H1 (cell line): ENCODE measurements around the gene SPATA32. TPM values are rescaled to one million over a fixed set of nuclear protein-coding genes. Genes with fewer than 3 reads are reported as not detected.

Source experiments
- BRCA1 ChIP-seq: IDR thresholded peaks from 2 replicates; pipeline ENCODE4 v1.6.1; 2012; ENCODE audit warnings: low read depth, low read length, improper control_type of control experiment
- CBX5 ChIP-seq: fragments of 300-800, 300-1000 bp; sonication (generic); IDR thresholded peaks from 2 replicates; pipeline ENCODE4 v1.7.1; 2016; ENCODE audit warnings: antibody characterized with exemption, low read length, low read depth
- CEBPB ChIP-seq: IDR thresholded peaks from 2 replicates; pipeline ENCODE4 v1.6.1; 2012; ENCODE audit warnings: low read depth, low read length
- CREB1 ChIP-seq: IDR thresholded peaks from 2 replicates; pipeline ENCODE4 v1.6.1; 2012; ENCODE audit warnings: inconsistent platforms
- EGR1 ChIP-seq: IDR thresholded peaks from 2 replicates; pipeline ENCODE4 v1.6.1; 2011; ENCODE audit warnings: low read depth, low read length, borderline replicate concordance
- EZH2 ChIP-seq: fragments of 200-600 bp; sonication (generic); IDR thresholded peaks from 2 replicates; pipeline ENCODE4 v1.7.1; 2012; ENCODE audit warnings: low read depth, mild to moderate bottlenecking, moderate library complexity, low read length, inconsistent platforms; ENCODE audit not compliant: severe bottlenecking
- FOSL1 ChIP-seq: IDR thresholded peaks from 2 replicates; pipeline ENCODE4 v1.6.1; 2011; ENCODE audit warnings: mild to moderate bottlenecking, low read depth, low read length, moderate library complexity; ENCODE audit not compliant: insufficient read depth
- NRF1 ChIP-seq: IDR thresholded peaks from 2 replicates; pipeline ENCODE4 v1.6.1; 2011; ENCODE audit warnings: mild to moderate bottlenecking, low read depth, low read length, improper control_type of control experiment
- POLR2AphosphoS5 ChIP-seq: IDR thresholded peaks from 2 replicates; pipeline ENCODE4 v1.6.1; 2011; ENCODE audit warnings: low read depth, low read length
- RAD21 ChIP-seq, 2 experiments: IDR thresholded peaks in 1 of 2; conservative IDR thresholded peaks in 1 of 2; 2 replicates each; pipeline ENCODE4 v1.6.1; 2011; ENCODE audit warnings: low read depth in 2 of 2, low read length in 2 of 2, improper control_type of control experiment in 1 of 2, inconsistent platforms in 1 of 2, mild to moderate bottlenecking in 1 of 2, moderate library complexity in 1 of 2
- RBBP5 ChIP-seq: IDR thresholded peaks from 2 replicates; pipeline ENCODE4 v1.7.1; 2012; ENCODE audit warnings: low read depth, mild to moderate bottlenecking, inconsistent platforms, low read length, moderate library complexity, borderline replicate concordance
- RFX5 ChIP-seq: IDR thresholded peaks from 2 replicates; pipeline ENCODE4 v1.6.1; 2011; ENCODE audit warnings: low read depth, low read length, improper control_type of control experiment, borderline replicate concordance
- RNF2 ChIP-seq: fragments of 200-900, 300-1000 bp; sonication (generic); IDR thresholded peaks from 2 replicates; pipeline ENCODE4 v1.7.1; 2016; ENCODE audit warnings: borderline replicate concordance, low read depth, mild to moderate bottlenecking, antibody characterized with exemption, low read length; ENCODE audit not compliant: poor library complexity, severe bottlenecking; ENCODE audit errors: missing control alignments
- RXRA ChIP-seq: IDR thresholded peaks from 2 replicates; pipeline ENCODE4 v1.6.1; 2011; ENCODE audit warnings: low read depth, mild to moderate bottlenecking, low read length, moderate library complexity; ENCODE audit not compliant: insufficient read depth
- SIN3A ChIP-seq, 2 experiments: IDR thresholded peaks in 1 of 2; conservative IDR thresholded peaks in 1 of 2; 2 replicates each; pipeline ENCODE4 v1.6.1; 2011 to 2012; ENCODE audit warnings: low read length in 2 of 2, improper control_type of control experiment in 1 of 2, low read depth in 1 of 2, mild to moderate bottlenecking in 1 of 2
- SIRT6 ChIP-seq: IDR thresholded peaks from one replicate; pipeline ENCODE4 v1.7.1; 2012; ENCODE audit warnings: low read length, inconsistent platforms
- TAF1 ChIP-seq: IDR thresholded peaks from 2 replicates; pipeline ENCODE4 v1.6.1; 2011; ENCODE audit warnings: mild to moderate bottlenecking, low read depth, low read length
- TAF7 ChIP-seq: optimal IDR thresholded peaks from 2 replicates; pipeline ENCODE3; 2011; ENCODE audit warnings: low read depth, mild to moderate bottlenecking, inconsistent platforms, low read length, moderate library complexity, borderline replicate concordance
- polyA plus RNA-seq, 7 experiments: library from polyadenylated mRNA; depleted of rRNA in 3 of 7; stranded (reverse) in 5 of 7; unstranded in 2 of 7; fragments of >200 nt in 5 of 7; fragments of 200-250 nt in 2 of 7; gene quantifications; 1 replicate in 5 of 7; 2 replicates in 1 of 7; 4 replicates in 1 of 7; pipeline versions ENCODE4 v1.2.1 to v1.2.3, GENCODE V29; 2011 to 2013; ENCODE audit warnings: missing spikeins in 2 of 7, mixed read lengths in 2 of 7
- total RNA-seq: library from RNA; stranded (reverse); fragmentation: NEBNext Ultra II Directional; extraction: Animal tissue kit (Norgen Biotek cat#: 25700); gene quantifications from 2 replicates; pipeline ENCODE4 v1.2.1, GENCODE V29; 2021
- TF ChIP-seq, protein P1 (sequence below): IDR thresholded peaks from 2 replicates; pipeline ENCODE4 v1.6.1; 2012; ENCODE audit warnings: low read length, inconsistent platforms
- TF ChIP-seq, protein P2 (sequence below): IDR thresholded peaks from 2 replicates; pipeline ENCODE4 v1.6.1; 2012; ENCODE audit warnings: inconsistent platforms

Gene SPATA32
- total and polyA plus RNA-seq, 2 of the 8 experiments (the other 6 are each of a cell fraction or from before 2014, with no cell fraction given) = 0.24 TPM; not detected in 1

DNA sequence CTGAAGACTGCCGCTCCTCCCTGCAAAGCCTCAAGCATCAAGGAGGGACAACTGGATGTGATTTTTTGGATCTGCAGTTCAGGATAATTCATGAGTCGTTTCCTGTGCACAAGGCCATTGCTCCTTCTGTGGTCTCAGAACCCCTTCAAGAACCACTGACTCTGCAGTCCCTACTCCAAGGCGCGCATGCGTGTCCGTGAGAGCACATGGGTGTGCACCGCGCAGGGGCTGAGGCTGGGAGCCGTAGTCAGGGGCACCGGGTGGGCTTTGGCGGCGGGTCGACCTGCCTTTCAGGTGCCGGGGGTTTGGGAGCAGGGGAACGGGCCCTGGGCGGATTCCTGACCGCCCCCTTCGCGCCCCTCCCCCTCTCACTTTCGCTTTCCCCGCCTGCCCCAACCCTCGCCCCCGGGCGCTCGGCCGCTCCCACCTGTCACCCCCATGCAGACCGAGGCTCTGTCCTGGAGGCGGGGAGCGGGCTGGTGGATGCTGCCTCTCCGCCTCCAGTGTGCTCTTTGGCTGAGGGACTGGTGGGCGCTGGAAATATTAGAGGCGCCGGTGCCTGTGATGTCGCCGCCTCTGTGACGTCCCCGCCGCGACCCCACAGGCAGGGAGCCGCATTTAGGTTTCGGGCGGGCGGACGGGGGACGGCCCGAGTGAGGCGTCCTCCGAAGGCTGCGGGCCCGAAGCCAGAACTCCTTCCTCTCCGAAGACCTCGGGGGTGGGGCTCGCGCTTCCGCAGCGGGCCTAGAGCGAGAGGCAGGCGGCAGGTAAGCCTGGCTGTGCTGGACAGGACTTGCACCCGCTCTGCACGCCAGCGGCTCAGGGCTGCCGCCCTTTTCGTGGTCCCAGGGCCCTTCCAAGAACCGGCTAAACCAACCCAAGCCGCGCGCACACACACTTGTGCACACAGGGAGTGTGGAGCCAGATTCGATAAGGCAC is at the start of gene SPATA32 (continued):
- TF ChIP-seq, protein P1, sequence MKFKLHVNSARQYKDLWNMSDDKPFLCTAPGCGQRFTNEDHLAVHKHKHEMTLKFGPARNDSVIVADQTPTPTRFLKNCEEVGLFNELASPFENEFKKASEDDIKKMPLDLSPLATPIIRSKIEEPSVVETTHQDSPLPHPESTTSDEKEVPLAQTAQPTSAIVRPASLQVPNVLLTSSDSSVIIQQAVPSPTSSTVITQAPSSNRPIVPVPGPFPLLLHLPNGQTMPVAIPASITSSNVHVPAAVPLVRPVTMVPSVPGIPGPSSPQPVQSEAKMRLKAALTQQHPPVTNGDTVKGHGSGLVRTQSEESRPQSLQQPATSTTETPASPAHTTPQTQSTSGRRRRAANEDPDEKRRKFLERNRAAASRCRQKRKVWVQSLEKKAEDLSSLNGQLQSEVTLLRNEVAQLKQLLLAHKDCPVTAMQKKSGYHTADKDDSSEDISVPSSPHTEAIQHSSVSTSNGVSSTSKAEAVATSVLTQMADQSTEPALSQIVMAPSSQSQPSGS = no peak
- TF ChIP-seq RXRA (no peak), POLR2AphosphoS5 (peak; percentile 68), EZH2 (no peak), EGR1 (no peak), TAF7 (peak; percentile 30), NRF1 (peak; percentile 59), CREB1 (peak; percentile 90), CEBPB (no peak), FOSL1 (no peak), TAF1 (peak; percentile 33; the same call in 1 of the 2 replicates), RNF2 (no peak), CBX5 (no peak), SIN3A (conservative IDR thresholded peaks at IDR 0.05 in 1 of 2, IDR thresholded peaks at IDR 0.05 in 1 of 2; ENCODE audit: low read depth in 1 of 2, low read length in 2 of 2) (peak in 1 of 2 experiments; percentile 16; a peak in 1 of 4 replicates), RBBP5 (peak; percentile 87; the same call in 1 of the 2 replicates), RAD21 (IDR thresholded peaks at IDR 0.05 in 1 of 2, conservative IDR thresholded peaks at IDR 0.05 in 1 of 2; ENCODE audit: low read depth in 2 of 2, low read length in 2 of 2) (no peak), SIRT6 (no peak), BRCA1 (no peak), RFX5 (no peak)
- TF ChIP-seq, protein P2, sequence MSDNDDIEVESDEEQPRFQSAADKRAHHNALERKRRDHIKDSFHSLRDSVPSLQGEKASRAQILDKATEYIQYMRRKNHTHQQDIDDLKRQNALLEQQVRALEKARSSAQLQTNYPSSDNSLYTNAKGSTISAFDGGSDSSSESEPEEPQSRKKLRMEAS = peak; percentile 75
